Stomach (tissue), 4 donors: ENCODE results near the gene LTBP4.

Experiments used
- CTCF ChIP-seq, 7 experiments: fragments of 450-650 bp in 4 of 7; fragments of 200-600 bp in 3 of 7; sonication (generic) in 3 of 7; IDR thresholded peaks; one replicate each; pipeline ENCODE4 v1.5.1; 2016 to 2019; ENCODE audit warnings: antibody characterized with exemption in 7 of 7, control low read depth in 2 of 7, mild to moderate bottlenecking in 1 of 7
- POLR2A ChIP-seq, 4 donors: fragments of 450-650 bp; IDR thresholded peaks; one replicate each; pipeline ENCODE4 v1.6.1; 2016; ENCODE audit warnings: antibody characterized with exemption in 4 of 4, control low read depth in 2 of 4, mild to moderate bottlenecking in 1 of 4, moderate library complexity in 1 of 4
- POLR2AphosphoS5 ChIP-seq, 3 donors: sonication (generic); formaldehyde crosslinking; IDR thresholded peaks; one replicate each; pipeline ENCODE4 v1.6.1; 2016; ENCODE audit warnings: antibody characterized with exemption in 3 of 3

- TF ChIP-seq CTCF (IDR thresholded peaks at IDR 0.05) (no peak), POLR2A (IDR thresholded peaks at IDR 0.05) (no peak), POLR2AphosphoS5 (IDR thresholded peaks at IDR 0.05) (no peak)
Measured at GRCh38 chr19:40622773-40623075, 21.6 kb downstream of the LTBP4 start.
